ENCODE measurements around the gene ADAMTSL3. TPM values are rescaled to one million over a fixed set of nuclear protein-coding genes. Genes with fewer than 3 reads are reported as not detected.

Gene ADAMTSL3
- total and polyA plus RNA-seq, 2 of the 4 experiments (the other 2 are of a cell fraction) = under 0.01 to 0.02 TPM

DNA sequence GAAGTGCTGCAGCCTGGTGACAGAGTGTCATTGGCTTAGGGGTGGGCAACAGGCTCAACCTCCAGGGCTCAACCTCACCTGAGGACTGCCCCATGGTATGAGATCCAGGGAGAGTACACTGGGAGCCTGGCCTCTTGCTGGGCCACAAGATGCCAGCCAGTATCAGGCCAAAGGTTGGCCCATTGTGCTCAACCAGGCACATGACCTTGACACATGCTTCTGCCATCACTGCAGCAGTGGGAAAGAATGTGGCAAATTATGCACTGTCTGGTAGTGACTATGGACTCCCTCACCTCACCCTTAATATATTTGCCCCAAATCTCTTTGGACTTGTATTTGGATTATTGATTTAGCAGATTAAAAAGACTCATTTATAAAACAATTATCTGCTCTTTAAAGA, 347.7 kb downstream of the ADAMTSL3 start:
- Histone ChIP-seq H2BK5ac (ENCODE audit: low read depth, low read length, poor library complexity, severe bottlenecking) (no peak overlapping the region), H3K79me1 (ENCODE audit: low read depth in 1 of 2, low read length in 2 of 2) (no peaks in the 10 kb centered on the region), H2AFZ (replicated peaks; ENCODE audit: low read length, poor library complexity) (no peak overlapping the region), H3K18ac (ENCODE audit: low read depth, low read length) (no peak overlapping the region), H3K56ac (ENCODE audit: extremely low read depth, insufficient read depth, low read length) (no peak overlapping the region), H3K4ac (ENCODE audit: low read depth, low read length) (no peak overlapping the region), H3K27ac (ENCODE audit: insufficient read depth, low read length) (no peak overlapping the region), H3K27me3 (ENCODE audit: control insufficient read depth, insufficient read depth, low read length) (no peaks in the 10 kb centered on the region), H2BK120ac (ENCODE audit: low read depth, low read length) (no peak overlapping the region), H2BK20ac (ENCODE audit: low read depth, low read length) (no peak overlapping the region), H3K9ac (ENCODE audit: low read depth, low read length) (no peak overlapping the region), H4K20me1 (ENCODE audit: insufficient read depth, low read length) (no peaks in the 10 kb centered on the region), H3K9me3 (ENCODE audit: control insufficient read depth, insufficient read depth, low read length) (peaks cover 2% of the 10 kb centered on the region; the same call in 1 of the 2 replicates), H3K4me1 (ENCODE audit: control insufficient read depth, insufficient read depth, low read length) (no peaks in the 10 kb centered on the region), H3K23ac (ENCODE audit: low read depth, low read length) (no peak overlapping the region), H3K9me1 (ENCODE audit: insufficient read depth, low read length) (no peaks in the 10 kb centered on the region), H4K5ac (ENCODE audit: low read depth, low read length) (no peak overlapping the region), H4K8ac (ENCODE audit: low read depth in 2 of 2, low read length in 2 of 2) (no peak overlapping the region), H2AK5ac (ENCODE audit: low read depth, low read length) (no peak overlapping the region), H3K4me2 (ENCODE audit: low read depth, low read length) (no peak overlapping the region), H2AK9ac (replicated peaks; ENCODE audit: low read depth, low read length, poor library complexity) (no peak overlapping the region), H3K4me3 (ENCODE audit: insufficient read depth, low read depth, low read length) (no peak overlapping the region), H3K36me3 (ENCODE audit: control insufficient read depth, insufficient read depth, low read length) (no peaks in the 10 kb centered on the region), H2BK15ac (ENCODE audit: low read depth, low read length) (no peak overlapping the region), H3K14ac (replicated peaks; ENCODE audit: low read depth, low read length) (no peak overlapping the region), H4K91ac (ENCODE audit: insufficient read depth, low read depth, low read length) (no peak overlapping the region)
- no peak for ATAC-seq (ENCODE audit: low read depth)
- in situ Hi-C loops (cut with MboI; ENCODE audit: low sequenced_read_pairs) = loop anchor here (25.0 kb wide), 1 partner anchor 739 kb away; no protein-coding TSS in a partner anchor
- DNase-seq = no peak
- no TSS peak for BruUV-seq (replicated peaks)
- CTCF ChIA-PET = no interaction called here
- intact Hi-C loops (cut with micrococcal nuclease) = no loop called here
- dilution Hi-C loops (cut with HindIII; ENCODE audit: low sequenced_read_pairs, unreplicated experiment) = no loop called here
- TF ChIP-seq BHLHE40 (IDR thresholded peaks at IDR 0.05; ENCODE audit: low read depth, low read length) = no peak
- TF ChIP-seq, protein P1, sequence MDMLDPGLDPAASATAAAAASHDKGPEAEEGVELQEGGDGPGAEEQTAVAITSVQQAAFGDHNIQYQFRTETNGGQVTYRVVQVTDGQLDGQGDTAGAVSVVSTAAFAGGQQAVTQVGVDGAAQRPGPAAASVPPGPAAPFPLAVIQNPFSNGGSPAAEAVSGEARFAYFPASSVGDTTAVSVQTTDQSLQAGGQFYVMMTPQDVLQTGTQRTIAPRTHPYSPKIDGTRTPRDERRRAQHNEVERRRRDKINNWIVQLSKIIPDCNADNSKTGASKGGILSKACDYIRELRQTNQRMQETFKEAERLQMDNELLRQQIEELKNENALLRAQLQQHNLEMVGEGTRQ (IDR thresholded peaks at IDR 0.05; ENCODE audit: low read depth, low read length) = no peak
- POLR2A ChIA-PET (ENCODE audit: unreplicated experiment) = no interaction called here
